ENCODE data around the gene CELA1. TPM values are rescaled to one million over a fixed set of nuclear protein-coding genes. Genes with fewer than 3 reads are reported as not detected.
"Not testable (repeated sequence)": the region's sequence is repeated elsewhere in the genome, so short reads cannot be mapped to it uniquely, and the experiment has no call there.

The CELA1 gene
- polyA plus RNA-seq, 3 donors: not detected

GRCh38 chr12:51357374-51358047, 11.0 kb upstream of the CELA1 start:
- DNase-seq (ENCODE audit: extremely low read depth in 1 of 11, low read depth in 9 of 11, low spot score in 4 of 11): no peak

- DNase-seq (ENCODE audit: extremely low read depth in 1 of 11, low read depth in 9 of 11, low spot score in 4 of 11): peak in 4 of 11 donors; percentile 25 to 31 (median 27)
These were observed 5.5 kb upstream of the CELA1 start for GRCh38 chr12:51351913-51352532.

GRCh38 chr12:51349026-51349425, 2.5 kb upstream of the CELA1 start:
- no peak for DNase-seq (ENCODE audit: extremely low read depth in 1 of 11, low read depth in 9 of 11, low spot score in 4 of 11)

- DNase-seq (ENCODE audit: extremely low read depth in 1 of 11, low read depth in 9 of 11, low spot score in 4 of 11): no peak
These were observed 1.6 kb upstream of the CELA1 start for GRCh38 chr12:51348116-51348515.

- DNase-seq (ENCODE audit: extremely low read depth in 1 of 11, low read depth in 9 of 11, low spot score in 4 of 11): no peak
These were observed 798 bp downstream of the CELA1 start for GRCh38 chr12:51345681-51346080.

GRCh38 chr12:51343201-51343600, 3.3 kb downstream of the CELA1 start:
- DNase-seq (ENCODE audit: extremely low read depth in 1 of 11, low read depth in 9 of 11, low spot score in 4 of 11): no peak

- DNase-seq (ENCODE audit: extremely low read depth in 1 of 11, low read depth in 9 of 11, low spot score in 4 of 11): no peak
These were observed 4.1 kb downstream of the CELA1 start for GRCh38 chr12:51342416-51342815.

GRCh38 chr12:51341251-51342007, 5.0 kb downstream of the CELA1 start:
- peak; percentile 44 to 77 (median 61) for DNase-seq (ENCODE audit: extremely low read depth in 1 of 11, low read depth in 9 of 11, low spot score in 4 of 11)

- DNase-seq (ENCODE audit: extremely low read depth in 1 of 11, low read depth in 9 of 11, low spot score in 4 of 11): no peak
These were observed 6.7 kb downstream of the CELA1 start for GRCh38 chr12:51339750-51340149.

- DNase-seq (ENCODE audit: extremely low read depth in 1 of 11, low read depth in 9 of 11, low spot score in 4 of 11): not testable (repeated sequence)
These were observed 9.1 kb downstream of the CELA1 start for GRCh38 chr12:51337336-51337735.

GRCh38 chr12:51335931-51336330, 10.5 kb downstream of the CELA1 start:
- DNase-seq (ENCODE audit: extremely low read depth in 1 of 11, low read depth in 9 of 11, low spot score in 4 of 11): no peak

- DNase-seq (ENCODE audit: extremely low read depth in 1 of 11, low read depth in 9 of 11, low spot score in 4 of 11): no peak
These were observed 11.7 kb downstream of the CELA1 start for GRCh38 chr12:51334764-51335163.

- DNase-seq (ENCODE audit: extremely low read depth in 1 of 11, low read depth in 9 of 11, low spot score in 4 of 11): no peak
These were observed 12.9 kb downstream of the CELA1 start for GRCh38 chr12:51333536-51333935.

GRCh38 chr12:51330186-51330585, 16.3 kb downstream of the CELA1 start:
- DNase-seq (ENCODE audit: extremely low read depth in 1 of 11, low read depth in 9 of 11, low spot score in 4 of 11): no peak

- no peak for DNase-seq (ENCODE audit: extremely low read depth in 1 of 11, low read depth in 9 of 11, low spot score in 4 of 11)
These were observed 16.7 kb downstream of the CELA1 start for GRCh38 chr12:51329742-51330141.

- no peak for DNase-seq (ENCODE audit: extremely low read depth in 1 of 11, low read depth in 9 of 11, low spot score in 4 of 11)
These were observed 17.9 kb downstream of the CELA1 start for GRCh38 chr12:51328587-51328986.

- DNase-seq (ENCODE audit: extremely low read depth in 1 of 11, low read depth in 9 of 11, low spot score in 4 of 11): no peak
These were observed 19.6 kb downstream of the CELA1 start for GRCh38 chr12:51326698-51327439.

GRCh38 chr12:51324953-51325352, 21.5 kb downstream of the CELA1 start:
- DNase-seq (ENCODE audit: extremely low read depth in 1 of 11, low read depth in 9 of 11, low spot score in 4 of 11): no peak

All from renal cortex interstitium (tissue), 11 donors.